ENCODE results near the gene FGF14.
"Not testable (repeated sequence)": the region's sequence is repeated elsewhere in the genome, so short reads cannot be mapped to it uniquely, and the experiment has no call there.

FGF14 gene

DNA sequence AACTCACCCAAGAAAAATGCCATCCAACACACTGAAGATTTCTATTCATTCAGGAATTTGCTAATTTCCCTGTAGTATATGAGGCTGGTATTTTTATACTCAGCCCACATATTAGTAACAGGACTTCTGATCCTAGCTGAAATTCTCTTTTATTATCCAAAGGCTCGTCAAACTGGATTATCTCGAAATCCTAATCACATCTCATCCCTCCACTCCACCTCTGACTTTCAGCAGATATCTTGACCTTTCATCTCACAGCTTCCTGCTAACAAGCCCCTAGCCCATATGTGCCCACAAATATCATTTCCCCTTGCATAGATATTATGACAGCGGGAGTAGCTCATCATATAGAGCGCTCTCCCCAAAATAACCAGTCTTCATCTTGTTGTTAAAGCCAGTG is 279.7 kb downstream of the FGF14 start:
- TF ChIP-seq, protein P1, sequence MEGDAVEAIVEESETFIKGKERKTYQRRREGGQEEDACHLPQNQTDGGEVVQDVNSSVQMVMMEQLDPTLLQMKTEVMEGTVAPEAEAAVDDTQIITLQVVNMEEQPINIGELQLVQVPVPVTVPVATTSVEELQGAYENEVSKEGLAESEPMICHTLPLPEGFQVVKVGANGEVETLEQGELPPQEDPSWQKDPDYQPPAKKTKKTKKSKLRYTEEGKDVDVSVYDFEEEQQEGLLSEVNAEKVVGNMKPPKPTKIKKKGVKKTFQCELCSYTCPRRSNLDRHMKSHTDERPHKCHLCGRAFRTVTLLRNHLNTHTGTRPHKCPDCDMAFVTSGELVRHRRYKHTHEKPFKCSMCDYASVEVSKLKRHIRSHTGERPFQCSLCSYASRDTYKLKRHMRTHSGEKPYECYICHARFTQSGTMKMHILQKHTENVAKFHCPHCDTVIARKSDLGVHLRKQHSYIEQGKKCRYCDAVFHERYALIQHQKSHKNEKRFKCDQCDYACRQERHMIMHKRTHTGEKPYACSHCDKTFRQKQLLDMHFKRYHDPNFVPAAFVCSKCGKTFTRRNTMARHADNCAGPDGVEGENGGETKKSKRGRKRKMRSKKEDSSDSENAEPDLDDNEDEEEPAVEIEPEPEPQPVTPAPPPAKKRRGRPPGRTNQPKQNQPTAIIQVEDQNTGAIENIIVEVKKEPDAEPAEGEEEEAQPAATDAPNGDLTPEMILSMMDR (conservative IDR thresholded peaks at IDR 0.05; ENCODE audit: low read depth, low read length): no peak
- DNase-seq (ENCODE audit: low read depth): no peak
- H3K4me3 ChIP-seq (ENCODE audit: low read depth, low read length): no peak overlapping the region

DNA sequence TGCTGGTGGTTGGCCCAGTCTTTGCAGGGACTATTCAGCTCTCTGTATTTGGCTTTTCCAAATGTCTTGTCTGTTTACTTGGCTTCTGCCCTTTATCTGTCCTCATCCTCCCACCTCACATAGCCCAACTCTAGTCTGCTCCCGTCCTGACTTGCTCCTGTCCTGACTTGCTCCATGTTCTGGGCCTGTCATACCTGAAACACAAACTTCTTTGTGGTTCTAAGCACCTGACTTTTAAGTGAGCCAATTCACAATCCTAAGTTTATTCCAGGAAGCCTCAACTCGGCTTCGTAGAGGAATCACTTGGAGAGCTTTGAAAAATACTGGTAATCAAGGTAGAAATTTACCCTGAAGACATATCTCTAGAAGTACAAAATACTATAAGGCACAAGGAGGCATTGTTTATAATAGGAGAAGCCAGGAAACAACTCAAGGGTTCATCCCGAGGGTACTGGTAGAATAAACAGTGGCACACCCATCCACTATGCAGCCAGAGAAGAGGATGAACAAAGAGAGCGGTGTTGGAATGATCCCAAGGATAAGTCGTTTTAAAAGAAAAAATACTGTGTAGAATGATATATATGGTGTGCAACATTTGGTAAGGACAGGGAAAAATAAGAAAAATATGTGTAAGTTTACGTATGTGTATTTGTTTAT is 284.5 kb downstream of the FGF14 start:
- TF ChIP-seq, protein P1 (conservative IDR thresholded peaks at IDR 0.05; ENCODE audit: low read depth, low read length): no peak
- DNase-seq (ENCODE audit: low read depth): no peak
- no peak overlapping the region for H3K4me3 ChIP-seq (ENCODE audit: low read depth, low read length)

- H3K4me3 ChIP-seq (ENCODE audit: low read depth, low read length): no peak overlapping the region
- DNase-seq (ENCODE audit: low read depth): no peak
- TF ChIP-seq, protein P1 (conservative IDR thresholded peaks at IDR 0.05; ENCODE audit: low read depth, low read length): no peak
Observed at GRCh38 chr13:102103469-102103868, 298.4 kb downstream of the FGF14 start.

DNA sequence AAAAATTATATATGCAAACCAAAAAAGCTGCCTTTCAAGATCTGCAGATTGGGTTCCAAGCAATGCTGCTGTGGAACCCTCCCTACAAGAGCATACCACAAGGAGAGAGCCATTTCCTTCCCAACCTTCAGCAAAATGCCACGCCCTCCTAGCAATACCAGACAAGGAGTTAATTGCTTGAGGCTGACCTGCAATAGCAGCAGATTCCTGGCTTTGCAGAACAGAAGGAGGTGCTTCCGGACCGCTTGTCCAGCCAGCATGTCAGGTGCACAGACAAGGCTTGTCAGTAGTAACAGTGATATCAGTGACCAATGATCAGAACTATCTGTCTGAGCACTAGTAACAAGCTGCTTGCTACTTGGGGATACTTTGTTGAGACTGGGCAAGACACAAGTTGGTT is 301.6 kb downstream of the FGF14 start:
- no peak overlapping the region for H3K4me3 ChIP-seq (ENCODE audit: low read depth, low read length)
- DNase-seq (ENCODE audit: low read depth): no peak
- TF ChIP-seq, protein P1 (conservative IDR thresholded peaks at IDR 0.05; ENCODE audit: low read depth, low read length): no peak

GRCh38 chr13:102097708-102098107 is 304.1 kb downstream of the FGF14 start:
- DNase-seq (ENCODE audit: low read depth): no peak
- TF ChIP-seq, protein P1 (conservative IDR thresholded peaks at IDR 0.05; ENCODE audit: low read depth, low read length): no peak
- H3K4me3 ChIP-seq (ENCODE audit: low read depth, low read length): no peak overlapping the region

DNA sequence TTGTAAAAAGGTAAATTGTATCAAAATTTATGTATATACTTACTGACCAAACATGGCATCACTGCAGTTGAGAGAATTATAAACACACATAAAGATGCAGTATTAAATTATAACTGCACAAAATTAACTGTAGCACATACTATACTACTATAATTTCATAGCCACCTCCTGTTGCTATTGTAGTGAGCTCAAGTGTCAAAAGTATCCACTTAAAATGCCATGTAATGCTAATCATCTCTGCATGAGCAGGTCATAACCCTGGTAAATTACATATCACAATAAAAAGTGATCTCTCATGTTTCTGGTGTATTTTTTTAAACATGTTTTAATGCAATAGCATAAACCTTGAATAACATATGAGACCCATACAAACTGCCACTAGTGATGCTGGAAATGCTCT is 308.6 kb downstream of the FGF14 start:
- not testable (repeated sequence) for DNase-seq (ENCODE audit: low read depth); H3K4me3 ChIP-seq (ENCODE audit: low read depth, low read length)

- DNase-seq (ENCODE audit: low read depth): peak; percentile 56
- H3K4me3 ChIP-seq (ENCODE audit: low read depth, low read length): no peak overlapping the region
- TF ChIP-seq, protein P1 (conservative IDR thresholded peaks at IDR 0.05; ENCODE audit: low read depth, low read length): peak; percentile 63
Observed at GRCh38 chr13:102091231-102091630, 310.6 kb downstream of the FGF14 start.

All from choroid plexus epithelial cell (primary cell).